ENCODE results near the gene HOPX. TPM values are rescaled to one million over a fixed set of nuclear protein-coding genes. Genes with fewer than 3 reads are reported as not detected.

HOPX gene
- total and polyA plus RNA-seq, 2 of the 4 experiments (the other 2 are of a cell fraction): 1.3 to 1.7 TPM

- TF ChIP-seq BHLHE40 (IDR thresholded peaks at IDR 0.05; ENCODE audit: low read depth, low read length): no peak
These were observed 30.6 kb downstream of the HOPX start (continued) for GRCh38 chr4:56650262-56651055.

- H3K23ac ChIP-seq (ENCODE audit: low read depth, low read length): no peak overlapping the region
- no peak overlapping the region for H3K56ac ChIP-seq (ENCODE audit: extremely low read depth, insufficient read depth, low read length)
- no peak overlapping the region for H4K5ac ChIP-seq (ENCODE audit: low read depth, low read length)
- no peak overlapping the region for H3K14ac ChIP-seq (replicated peaks; ENCODE audit: low read depth, low read length)
- dilution Hi-C loops (cut with HindIII; ENCODE audit: low sequenced_read_pairs, unreplicated experiment): no loop called here
- no peaks in the 10 kb centered on the region for H4K20me1 ChIP-seq (ENCODE audit: insufficient read depth, low read length)
- no peak overlapping the region for H3K18ac ChIP-seq (ENCODE audit: low read depth, low read length)
- H2BK120ac ChIP-seq (ENCODE audit: low read depth, low read length): no peak overlapping the region
- no peak overlapping the region for H3K27ac ChIP-seq (ENCODE audit: insufficient read depth, low read length)
- H2BK5ac ChIP-seq (ENCODE audit: low read depth, low read length, poor library complexity, severe bottlenecking): no peak overlapping the region
- no peak overlapping the region for H3K4ac ChIP-seq (ENCODE audit: low read depth, low read length)
- BruUV-seq (replicated peaks): no TSS peak
- H3K27me3 ChIP-seq (ENCODE audit: control insufficient read depth, insufficient read depth, low read length): peaks cover 2% of the 10 kb centered on the region; the same call in 1 of the 2 replicates
- in situ Hi-C loops (cut with MboI; ENCODE audit: low sequenced_read_pairs): no loop called here
- no peak overlapping the region for H2AK9ac ChIP-seq (replicated peaks; ENCODE audit: low read depth, low read length, poor library complexity)
- ChIA-PET POLR2A (ENCODE audit: unreplicated experiment) (no interaction called here), CTCF (interaction anchor here (0.6 to 1.4 kb wide), 3 partner anchors 10 to 192 kb away, joined by 3 to 5 read pairs (median 3); no protein-coding TSS in a partner anchor)
- no peak overlapping the region for H2BK15ac ChIP-seq (ENCODE audit: low read depth, low read length)
- H4K8ac ChIP-seq (ENCODE audit: low read depth in 2 of 2, low read length in 2 of 2): no peak overlapping the region
- no peak overlapping the region for H4K91ac ChIP-seq (ENCODE audit: insufficient read depth, low read depth, low read length)
- no peak overlapping the region for H2AFZ ChIP-seq (replicated peaks; ENCODE audit: low read length, poor library complexity)
- no peaks in the 10 kb centered on the region; the same call in 1 of the 2 replicates for H3K9me1 ChIP-seq (ENCODE audit: insufficient read depth, low read length)
- no peak for ATAC-seq (ENCODE audit: low read depth)
- H3K79me1 ChIP-seq (ENCODE audit: low read depth in 1 of 2, low read length in 2 of 2): no peaks in the 10 kb centered on the region
- H2AK5ac ChIP-seq (ENCODE audit: low read depth, low read length): no peak overlapping the region
- no peaks in the 10 kb centered on the region for H3K36me3 ChIP-seq (ENCODE audit: control insufficient read depth, insufficient read depth, low read length)
- H3K9ac ChIP-seq (ENCODE audit: low read depth, low read length): no peak overlapping the region
- no peak for TF ChIP-seq NFE2L2 (IDR thresholded peaks at IDR 0.05; ENCODE audit: low read depth, low read length)
- TF ChIP-seq, protein P1, sequence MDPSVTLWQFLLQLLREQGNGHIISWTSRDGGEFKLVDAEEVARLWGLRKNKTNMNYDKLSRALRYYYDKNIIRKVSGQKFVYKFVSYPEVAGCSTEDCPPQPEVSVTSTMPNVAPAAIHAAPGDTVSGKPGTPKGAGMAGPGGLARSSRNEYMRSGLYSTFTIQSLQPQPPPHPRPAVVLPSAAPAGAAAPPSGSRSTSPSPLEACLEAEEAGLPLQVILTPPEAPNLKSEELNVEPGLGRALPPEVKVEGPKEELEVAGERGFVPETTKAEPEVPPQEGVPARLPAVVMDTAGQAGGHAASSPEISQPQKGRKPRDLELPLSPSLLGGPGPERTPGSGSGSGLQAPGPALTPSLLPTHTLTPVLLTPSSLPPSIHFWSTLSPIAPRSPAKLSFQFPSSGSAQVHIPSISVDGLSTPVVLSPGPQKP (IDR thresholded peaks at IDR 0.05; ENCODE audit: borderline replicate concordance, low read depth, low read length): no peak
- 80% methylated on average over 1 of the region's 5 CpGs; no CpG with 5 or more reads in 1 of the 2 experiments for WGBS, 2 experiments (ENCODE audit: extremely low coverage in 2 of 2, insufficient read length in 1 of 2)
- DNase-seq: no peak
- peaks cover 2% of the 10 kb centered on the region; the same call in 1 of the 2 replicates for H3K9me3 ChIP-seq (ENCODE audit: control insufficient read depth, insufficient read depth, low read length)
- no peak overlapping the region for H3K4me2 ChIP-seq (ENCODE audit: low read depth, low read length)
- H3K4me3 ChIP-seq (ENCODE audit: insufficient read depth, low read depth, low read length): no peak overlapping the region
- intact Hi-C loops (cut with micrococcal nuclease): no loop called here
- H3K4me1 ChIP-seq (ENCODE audit: control insufficient read depth, insufficient read depth, low read length): peaks cover 2% of the 10 kb centered on the region; the same call in 1 of the 2 replicates
- H2BK20ac ChIP-seq (ENCODE audit: low read depth, low read length): no peak overlapping the region
These were observed 31.4 kb downstream of the HOPX start for GRCh38 chr4:56649445-56650261.
